Measurements from ENCODE around the gene TTC33.

GRCh38 chr5:40614466-40614865, 141.3 kb downstream of the TTC33 start:
- TF ChIP-seq CTCF (IDR thresholded peaks at IDR 0.05) (no peak), POLR2A (IDR thresholded peaks at IDR 0.05) (no peak)

Data from right lobe of liver (tissue), 4 donors.